ENCODE results near the gene SORL1-AS1.

The SORL1-AS1 gene

DNA sequence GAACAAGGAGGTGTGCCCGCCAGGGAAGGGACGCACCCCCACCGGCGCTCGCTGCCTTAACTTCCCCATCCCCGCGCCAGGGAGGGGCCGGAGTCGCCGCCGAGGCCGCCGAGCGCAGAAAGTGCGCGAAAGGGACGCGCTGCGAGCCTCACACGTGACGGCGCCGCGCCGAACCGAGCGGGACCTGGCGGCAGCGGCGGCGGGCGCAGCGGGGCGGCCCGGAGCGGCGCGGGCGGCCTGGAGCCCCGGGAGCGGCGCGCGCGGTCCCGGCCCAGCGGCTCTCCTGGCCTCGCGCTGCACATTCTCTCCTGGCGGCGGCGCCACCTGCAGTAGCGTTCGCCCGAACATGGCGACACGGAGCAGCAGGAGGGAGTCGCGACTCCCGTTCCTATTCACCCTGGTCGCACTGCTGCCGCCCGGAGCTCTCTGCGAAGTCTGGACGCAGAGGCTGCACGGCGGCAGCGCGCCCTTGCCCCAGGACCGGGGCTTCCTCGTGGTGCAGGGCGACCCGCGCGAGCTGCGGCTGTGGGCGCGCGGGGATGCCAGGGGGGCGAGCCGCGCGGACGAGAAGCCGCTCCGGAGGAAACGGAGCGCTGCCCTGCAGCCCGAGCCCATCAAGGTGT lies 670 bp downstream of the SORL1-AS1 start, which contains the start of gene SORL1:
TSS of gene SORL1 (plus strand) at position 329 of the 623 bp plus-strand sequence. CDS start at position 347, 18 bp downstream.
- peaks cover 41 to 44% of the 10 kb centered on the region in 2 experiments for H3K27me3 ChIP-seq (ENCODE audit: control insufficient read depth in 2 of 2, insufficient read depth in 2 of 2, low read length in 2 of 2)
- BruUV-seq (replicated peaks) = no TSS peak
- no peaks in the 10 kb centered on the region for H3K79me2 ChIP-seq (ENCODE audit: control insufficient read depth, insufficient read depth, low read length)
- intact Hi-C loops (cut with micrococcal nuclease) = loop anchor here (1.0 kb wide), 2 partner anchors 12 to 139 kb away; no protein-coding TSS in a partner anchor
- dilution Hi-C loops (cut with MboI; ENCODE audit: extremely low pct_ligation_motif_present, low sequenced_read_pairs) = no loop called here
- H3K27ac ChIP-seq (ENCODE audit: insufficient read depth, low read depth, low read length) = no peak within 1 kb of the TSS
- H3K4me2 ChIP-seq (ENCODE audit: insufficient read depth, low read length) = peak within 1 kb of the TSS; percentile 39
- no peaks in the 10 kb centered on the region for H3K9me3 ChIP-seq (replicated peaks; ENCODE audit: control insufficient read depth, insufficient read depth, low read length)
- no peaks in the 10 kb centered on the region for H3K4me1 ChIP-seq (ENCODE audit: control insufficient read depth, extremely low read depth, insufficient read depth, low read length)
- H3K36me3 ChIP-seq (ENCODE audit: control insufficient read depth in 2 of 2, extremely low read depth in 1 of 2, insufficient read depth in 2 of 2, low read length in 2 of 2) = no peaks in the 10 kb centered on the region
- H2AFZ ChIP-seq (ENCODE audit: low read depth, low read length) = peak within 1 kb of the TSS; percentile 61
- ChIA-PET POLR2A (no interaction called here), CTCF (interaction anchor here (0.7 to 2.4 kb wide), 9 partner anchors 11 to 139 kb away, joined by 3 to 12 read pairs (median 3); no protein-coding TSS in a partner anchor)
- no peaks in the 10 kb centered on the region for H3K9me1 ChIP-seq (replicated peaks; ENCODE audit: control insufficient read depth, extremely low read depth, insufficient read depth, low read length)
- no peak for FAIRE-seq
- peak; percentile 26 for DNase-seq (ENCODE audit: low read depth, low spot score)
- peak within 1 kb of the TSS in 2 of 3 experiments; percentile 1 to 38 for H3K4me3 ChIP-seq (replicated peaks in 1 of 3; ENCODE audit: insufficient read depth in 1 of 3, low read depth in 1 of 3, low read length in 3 of 3)
- no peaks in the 10 kb centered on the region for H4K20me1 ChIP-seq (replicated peaks; ENCODE audit: control insufficient read depth, extremely low read depth, insufficient read depth, low read length)
- TF ChIP-seq JUN (IDR thresholded peaks at IDR 0.05; ENCODE audit: borderline replicate concordance, insufficient read depth, insufficient read length, low read depth) (no peak), EZH2 (IDR thresholded peaks at IDR 0.05; ENCODE audit: borderline replicate concordance, low read depth, low read length, severe bottlenecking) (peak; percentile 80)
- TF ChIP-seq, protein P1, sequence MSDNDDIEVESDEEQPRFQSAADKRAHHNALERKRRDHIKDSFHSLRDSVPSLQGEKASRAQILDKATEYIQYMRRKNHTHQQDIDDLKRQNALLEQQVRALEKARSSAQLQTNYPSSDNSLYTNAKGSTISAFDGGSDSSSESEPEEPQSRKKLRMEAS (IDR thresholded peaks at IDR 0.05; ENCODE audit: insufficient read depth, insufficient read length) = no peak
- TF ChIP-seq, protein P2, sequence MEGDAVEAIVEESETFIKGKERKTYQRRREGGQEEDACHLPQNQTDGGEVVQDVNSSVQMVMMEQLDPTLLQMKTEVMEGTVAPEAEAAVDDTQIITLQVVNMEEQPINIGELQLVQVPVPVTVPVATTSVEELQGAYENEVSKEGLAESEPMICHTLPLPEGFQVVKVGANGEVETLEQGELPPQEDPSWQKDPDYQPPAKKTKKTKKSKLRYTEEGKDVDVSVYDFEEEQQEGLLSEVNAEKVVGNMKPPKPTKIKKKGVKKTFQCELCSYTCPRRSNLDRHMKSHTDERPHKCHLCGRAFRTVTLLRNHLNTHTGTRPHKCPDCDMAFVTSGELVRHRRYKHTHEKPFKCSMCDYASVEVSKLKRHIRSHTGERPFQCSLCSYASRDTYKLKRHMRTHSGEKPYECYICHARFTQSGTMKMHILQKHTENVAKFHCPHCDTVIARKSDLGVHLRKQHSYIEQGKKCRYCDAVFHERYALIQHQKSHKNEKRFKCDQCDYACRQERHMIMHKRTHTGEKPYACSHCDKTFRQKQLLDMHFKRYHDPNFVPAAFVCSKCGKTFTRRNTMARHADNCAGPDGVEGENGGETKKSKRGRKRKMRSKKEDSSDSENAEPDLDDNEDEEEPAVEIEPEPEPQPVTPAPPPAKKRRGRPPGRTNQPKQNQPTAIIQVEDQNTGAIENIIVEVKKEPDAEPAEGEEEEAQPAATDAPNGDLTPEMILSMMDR (IDR thresholded peaks at IDR 0.05; ENCODE audit: extremely low read depth in 1 of 2, insufficient read depth in 1 of 2, low read depth in 1 of 2, low read length in 2 of 2) = peak; percentile 41 to 64
- no peak within 1 kb of the TSS for H3K9ac ChIP-seq (replicated peaks; ENCODE audit: extremely low read depth, insufficient read depth, low read length)
